ENCODE data around the gene EIF4E2.

Gene EIF4E2

GRCh38 chr2:232535761-232536530 lies 14.5 kb upstream of the EIF4E2 start:
- TF ChIP-seq POU6F1 (CRISPR knock-in tag; IDR thresholded peaks at IDR 0.05; ENCODE audit: borderline replicate concordance, low read depth) (no peak), ISL1 (CRISPR knock-in tag; IDR thresholded peaks at IDR 0.05) (no peak), ZNF565 (CRISPR knock-in tag; conservative IDR thresholded peaks at IDR 0.05; ENCODE audit: low read depth) (no peak), OSR1 (CRISPR knock-in tag; IDR thresholded peaks at IDR 0.05) (no peak)

DNA sequence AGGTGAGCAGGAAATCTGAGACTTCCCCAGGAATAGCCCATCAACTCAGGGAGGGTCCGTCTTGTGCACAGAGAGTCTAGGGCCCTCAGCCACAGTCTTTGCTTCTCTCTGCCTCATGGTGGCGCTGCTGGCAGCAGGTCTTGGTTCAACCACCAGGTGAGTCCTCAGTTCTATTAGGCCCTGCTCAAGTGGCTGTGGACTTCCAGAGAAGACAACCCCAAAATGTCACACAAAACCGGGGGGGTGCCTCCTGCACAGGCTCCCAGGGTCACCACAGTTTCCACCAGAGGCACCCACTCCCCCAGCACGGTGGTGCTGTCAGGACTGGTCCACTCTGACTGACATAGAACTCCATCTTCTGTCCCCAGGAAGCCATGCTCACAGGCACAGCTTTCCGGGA lies 13.4 kb upstream of the EIF4E2 start:
- TF ChIP-seq PATZ1 (CRISPR knock-in tag; IDR thresholded peaks at IDR 0.05; ENCODE audit: borderline replicate concordance) (no peak), OSR1 (CRISPR knock-in tag; IDR thresholded peaks at IDR 0.05) (no peak), RARB (CRISPR knock-in tag; IDR thresholded peaks at IDR 0.05) (no peak), ZNF70 (CRISPR knock-in tag; IDR thresholded peaks at IDR 0.05) (no peak), TCF4 (CRISPR knock-in tag; IDR thresholded peaks at IDR 0.05; ENCODE audit: borderline replicate concordance) (no peak), GLIS3 (CRISPR knock-in tag; IDR thresholded peaks at IDR 0.05) (no peak), ARNTL (CRISPR knock-in tag; IDR thresholded peaks at IDR 0.05; ENCODE audit: borderline replicate concordance, low read depth) (no peak), ZFP30 (CRISPR knock-in tag; IDR thresholded peaks at IDR 0.05) (no peak), TOX (CRISPR knock-in tag; IDR thresholded peaks at IDR 0.05; ENCODE audit: borderline replicate concordance) (no peak), ZC3H10 (CRISPR knock-in tag; IDR thresholded peaks at IDR 0.05) (no peak), CSDC2 (CRISPR knock-in tag; IDR thresholded peaks at IDR 0.05) (no peak), ISL1 (CRISPR knock-in tag; IDR thresholded peaks at IDR 0.05) (no peak), ZNF565 (CRISPR knock-in tag; conservative IDR thresholded peaks at IDR 0.05; ENCODE audit: low read depth) (no peak)
- TF ChIP-seq, protein P1, sequence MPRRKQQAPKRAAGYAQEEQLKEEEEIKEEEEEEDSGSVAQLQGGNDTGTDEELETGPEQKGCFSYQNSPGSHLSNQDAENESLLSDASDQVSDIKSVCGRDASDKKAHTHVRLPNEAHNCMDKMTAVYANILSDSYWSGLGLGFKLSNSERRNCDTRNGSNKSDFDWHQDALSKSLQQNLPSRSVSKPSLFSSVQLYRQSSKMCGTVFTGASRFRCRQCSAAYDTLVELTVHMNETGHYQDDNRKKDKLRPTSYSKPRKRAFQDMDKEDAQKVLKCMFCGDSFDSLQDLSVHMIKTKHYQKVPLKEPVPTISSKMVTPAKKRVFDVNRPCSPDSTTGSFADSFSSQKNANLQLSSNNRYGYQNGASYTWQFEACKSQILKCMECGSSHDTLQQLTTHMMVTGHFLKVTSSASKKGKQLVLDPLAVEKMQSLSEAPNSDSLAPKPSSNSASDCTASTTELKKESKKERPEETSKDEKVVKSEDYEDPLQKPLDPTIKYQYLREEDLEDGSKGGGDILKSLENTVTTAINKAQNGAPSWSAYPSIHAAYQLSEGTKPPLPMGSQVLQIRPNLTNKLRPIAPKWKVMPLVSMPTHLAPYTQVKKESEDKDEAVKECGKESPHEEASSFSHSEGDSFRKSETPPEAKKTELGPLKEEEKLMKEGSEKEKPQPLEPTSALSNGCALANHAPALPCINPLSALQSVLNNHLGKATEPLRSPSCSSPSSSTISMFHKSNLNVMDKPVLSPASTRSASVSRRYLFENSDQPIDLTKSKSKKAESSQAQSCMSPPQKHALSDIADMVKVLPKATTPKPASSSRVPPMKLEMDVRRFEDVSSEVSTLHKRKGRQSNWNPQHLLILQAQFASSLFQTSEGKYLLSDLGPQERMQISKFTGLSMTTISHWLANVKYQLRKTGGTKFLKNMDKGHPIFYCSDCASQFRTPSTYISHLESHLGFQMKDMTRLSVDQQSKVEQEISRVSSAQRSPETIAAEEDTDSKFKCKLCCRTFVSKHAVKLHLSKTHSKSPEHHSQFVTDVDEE (CRISPR knock-in tag; IDR thresholded peaks at IDR 0.05), result no peak
- TF ChIP-seq, protein P2, sequence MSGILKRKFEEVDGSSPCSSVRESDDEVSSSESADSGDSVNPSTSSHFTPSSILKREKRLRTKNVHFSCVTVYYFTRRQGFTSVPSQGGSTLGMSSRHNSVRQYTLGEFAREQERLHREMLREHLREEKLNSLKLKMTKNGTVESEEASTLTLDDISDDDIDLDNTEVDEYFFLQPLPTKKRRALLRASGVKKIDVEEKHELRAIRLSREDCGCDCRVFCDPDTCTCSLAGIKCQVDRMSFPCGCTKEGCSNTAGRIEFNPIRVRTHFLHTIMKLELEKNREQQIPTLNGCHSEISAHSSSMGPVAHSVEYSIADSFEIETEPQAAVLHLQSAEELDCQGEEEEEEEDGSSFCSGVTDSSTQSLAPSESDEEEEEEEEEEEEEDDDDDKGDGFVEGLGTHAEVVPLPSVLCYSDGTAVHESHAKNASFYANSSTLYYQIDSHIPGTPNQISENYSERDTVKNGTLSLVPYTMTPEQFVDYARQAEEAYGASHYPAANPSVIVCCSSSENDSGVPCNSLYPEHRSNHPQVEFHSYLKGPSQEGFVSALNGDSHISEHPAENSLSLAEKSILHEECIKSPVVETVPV (CRISPR knock-in tag; IDR thresholded peaks at IDR 0.05), result no peak
- no peak for ATAC-seq

More at GRCh38 chr2:232535761-232536530, 14.5 kb upstream of the EIF4E2 start:
- no peak for ATAC-seq

GRCh38 chr2:232537499-232537898 lies 13.0 kb upstream of the EIF4E2 start:
- ATAC-seq, result no peak
- TF ChIP-seq PPARA (CRISPR knock-in tag; IDR thresholded peaks at IDR 0.05; ENCODE audit: borderline replicate concordance) (no peak), TOX (CRISPR knock-in tag; IDR thresholded peaks at IDR 0.05; ENCODE audit: borderline replicate concordance) (no peak), POU6F1 (CRISPR knock-in tag; IDR thresholded peaks at IDR 0.05; ENCODE audit: borderline replicate concordance, low read depth) (no peak), OSR1 (CRISPR knock-in tag; IDR thresholded peaks at IDR 0.05) (no peak), BACH2 (CRISPR knock-in tag; IDR thresholded peaks at IDR 0.05; ENCODE audit: borderline replicate concordance) (no peak), ARNTL (CRISPR knock-in tag; IDR thresholded peaks at IDR 0.05; ENCODE audit: borderline replicate concordance, low read depth) (no peak), ZFP30 (CRISPR knock-in tag; IDR thresholded peaks at IDR 0.05) (no peak), PATZ1 (CRISPR knock-in tag; IDR thresholded peaks at IDR 0.05; ENCODE audit: borderline replicate concordance) (no peak), GLIS3 (CRISPR knock-in tag; IDR thresholded peaks at IDR 0.05) (no peak), TCF4 (CRISPR knock-in tag; IDR thresholded peaks at IDR 0.05; ENCODE audit: borderline replicate concordance) (no peak)
- TF ChIP-seq, protein P1 (CRISPR knock-in tag; IDR thresholded peaks at IDR 0.05), result no peak
- TF ChIP-seq, protein P2 (CRISPR knock-in tag; IDR thresholded peaks at IDR 0.05), result no peak
